ENCODE data around the gene PARL.

PARL gene

GRCh38 chr3:183857863-183858262 is 26.8 kb downstream of the PARL start:
- no peak for TF ChIP-seq CTCF (IDR thresholded peaks at IDR 0.05; ENCODE audit: low read depth, low read length)
- H3K4me3 ChIP-seq (ENCODE audit: low read depth, low read length), result no peak overlapping the region

GRCh38 chr3:183854318-183855035 is 30.2 kb downstream of the PARL start:
- no peak overlapping the region for H3K4me3 ChIP-seq (ENCODE audit: low read depth, low read length)
- no peak for TF ChIP-seq CTCF (IDR thresholded peaks at IDR 0.05; ENCODE audit: low read depth, low read length)

- H3K4me3 ChIP-seq (ENCODE audit: low read depth, low read length), result no peak overlapping the region
- no peak for TF ChIP-seq CTCF (IDR thresholded peaks at IDR 0.05; ENCODE audit: low read depth, low read length)
Measured at GRCh38 chr3:183845608-183846288, 38.9 kb downstream of the PARL start.

GRCh38 chr3:183845090-183845489 is 39.6 kb downstream of the PARL start:
- H3K4me3 ChIP-seq (ENCODE audit: low read depth, low read length), result no peak overlapping the region; the same call in 1 of the 2 replicates
- no peak for TF ChIP-seq CTCF (IDR thresholded peaks at IDR 0.05; ENCODE audit: low read depth, low read length)

GRCh38 chr3:183844606-183845005 is 40.1 kb downstream of the PARL start:
- H3K4me3 ChIP-seq (ENCODE audit: low read depth, low read length), result no peak overlapping the region
- TF ChIP-seq CTCF (IDR thresholded peaks at IDR 0.05; ENCODE audit: low read depth, low read length), result no peak

- no peak overlapping the region for H3K4me3 ChIP-seq (ENCODE audit: low read depth, low read length)
- no peak for TF ChIP-seq CTCF (IDR thresholded peaks at IDR 0.05; ENCODE audit: low read depth, low read length)
Measured at GRCh38 chr3:183839751-183840150, 44.9 kb downstream of the PARL start.

- no peak for TF ChIP-seq CTCF (IDR thresholded peaks at IDR 0.05; ENCODE audit: low read depth, low read length)
Measured at GRCh38 chr3:183837894-183838293, 46.8 kb downstream of the PARL start.

More at GRCh38 chr3:183837894-183838293, 46.8 kb downstream of the PARL start:
- H3K4me3 ChIP-seq (ENCODE audit: low read depth, low read length), result no peak overlapping the region

All from WI38 (cell line).